Uterus (tissue), 4 donors: Measurements from ENCODE around the gene TRIM60. TPM values are rescaled to one million over a fixed set of nuclear protein-coding genes. Genes with fewer than 3 reads are reported as not detected.

Experiments
- DNase-seq, 2 donors: peaks; one replicate each; pipeline ENCODE4 v3.0.0-alpha.2; 2019 to 2020
- H3K27ac ChIP-seq, 2 donors: fragments of 200-600 bp; sonication (generic); 1 replicate in 1 of 2; 2 replicates in 1 of 2; pipeline ENCODE4 v1.5.1; 2016 to 2018
- H3K27me3 ChIP-seq, 2 donors: fragments of 200-600 bp; sonication (generic); one replicate each; pipeline ENCODE4 v1.5.1; 2018 to 2019; ENCODE audit warnings: control low read depth in 1 of 2
- H3K36me3 ChIP-seq, 2 donors: fragments of 200-600 bp; sonication (generic); one replicate each; pipeline ENCODE4 v1.5.1; 2019; ENCODE audit warnings: control low read depth in 1 of 2
- H3K4me1 ChIP-seq, 2 donors: fragments of 200-600 bp; sonication (generic); one replicate each; pipeline ENCODE4 v1.5.1; 2018 to 2019; ENCODE audit warnings: control low read depth in 1 of 2
- H3K4me3 ChIP-seq, 2 donors: fragments of 200-600 bp; sonication (generic); 1 replicate in 1 of 2; 2 replicates in 1 of 2; pipeline ENCODE4 v1.5.1; 2018 to 2019; ENCODE audit warnings: mild to moderate bottlenecking in 1 of 2
- H3K9me3 ChIP-seq, 2 donors: fragments of 200-600 bp; sonication (generic); one replicate each; pipeline ENCODE4 v1.5.1; 2019; ENCODE audit warnings: control low read depth in 1 of 2
- CTCF ChIP-seq, 4 experiments: fragments of 200-600 bp in 2 of 4; fragments of 450-650 bp in 2 of 4; sonication (generic) in 2 of 4; IDR thresholded peaks; one replicate each; pipeline ENCODE4 v1.5.1; 2016 to 2019; ENCODE audit warnings: antibody characterized with exemption in 4 of 4, mild to moderate bottlenecking in 2 of 4, moderate library complexity in 1 of 4
- POLR2A ChIP-seq, 2 donors: fragments of 450-650 bp; IDR thresholded peaks; one replicate each; pipeline ENCODE4 v1.6.1; 2016; ENCODE audit warnings: antibody characterized with exemption in 2 of 2, mild to moderate bottlenecking in 1 of 2, moderate library complexity in 1 of 2
- intact Hi-C: fragments of 100-400 bp; cut with DNase I; formaldehyde crosslinking; loops from one replicate; pipeline ENCODE4 v1.15.1; 2023; ENCODE audit warnings: low total_unique reads
- total RNA-seq, 4 donors: library from RNA; depleted of rRNA in 3 of 4; stranded (reverse); fragments of >200 nt in 3 of 4; gene quantifications; one replicate each; pipeline versions ENCODE4 v1.1.0 to v1.2.4, GENCODE V29; 2014 to 2023
- donor health status: DM: yes; HTN: yes; CAD: no.

The TRIM60 gene
- total RNA-seq, 4 donors from 2014 or later, result not detected

- no peaks in the 10 kb centered on the region for H3K9me3 ChIP-seq
- no peaks in the 10 kb centered on the region for H3K36me3 ChIP-seq
- H3K4me1 ChIP-seq, result no peaks in the 10 kb centered on the region
- intact Hi-C loops, result no loop called here
- TF ChIP-seq CTCF (IDR thresholded peaks at IDR 0.05) (no peak), POLR2A (IDR thresholded peaks at IDR 0.05) (no peak)
- no peak overlapping the region for H3K27ac ChIP-seq
- no peak for DNase-seq
- no peak overlapping the region for H3K4me3 ChIP-seq
- no peaks in the 10 kb centered on the region for H3K27me3 ChIP-seq
Measured at GRCh38 chr4:165027762-165028402, 3.9 kb upstream of the TRIM60 start.

- intact Hi-C loops, result no loop called here
- Histone ChIP-seq H3K4me1 (no peaks in the 10 kb centered on the region), H3K27ac (no peak overlapping the region), H3K9me3 (no peaks in the 10 kb centered on the region), H3K27me3 (no peaks in the 10 kb centered on the region), H3K4me3 (no peak overlapping the region), H3K36me3 (no peaks in the 10 kb centered on the region)
- DNase-seq, result no peak
- no peak for TF ChIP-seq POLR2A (IDR thresholded peaks at IDR 0.05)
- no peak for TF ChIP-seq CTCF (IDR thresholded peaks at IDR 0.05)
Measured at GRCh38 chr4:165048170-165048569, 16.4 kb downstream of the TRIM60 start.

- no peak for TF ChIP-seq CTCF (IDR thresholded peaks at IDR 0.05)
- Histone ChIP-seq H3K4me1 (no peaks in the 10 kb centered on the region), H3K36me3 (no peaks in the 10 kb centered on the region), H3K27me3 (no peaks in the 10 kb centered on the region), H3K4me3 (no peak overlapping the region), H3K9me3 (no peaks in the 10 kb centered on the region), H3K27ac (no peak overlapping the region)
- intact Hi-C loops, result no loop called here
- no peak for DNase-seq
Measured at GRCh38 chr4:165052627-165053026, 20.8 kb downstream of the TRIM60 start.

- TF ChIP-seq POLR2A (IDR thresholded peaks at IDR 0.05) (no peak), CTCF (IDR thresholded peaks at IDR 0.05) (no peak)
- Histone ChIP-seq H3K4me3 (no peak within 1 kb of the TSS), H3K27me3 (no peaks in the 10 kb centered on the region), H3K4me1 (no peaks in the 10 kb centered on the region), H3K27ac (no peak within 1 kb of the TSS), H3K9me3 (no peaks in the 10 kb centered on the region), H3K36me3 (no peaks in the 10 kb centered on the region)
- intact Hi-C loops, result no loop called here
- no peak for DNase-seq
Measured at GRCh38 chr4:165053645-165054044, 21.8 kb downstream of the TRIM60 start, which contains the start of gene TRIM75. Gene TRIM75, plus strand, starts transcription at chr4:165053866. Its CDS starts 5,282 bp downstream, at chr4:165059148.

GRCh38 chr4:165055601-165056000, 23.8 kb downstream of the TRIM60 start:
- H3K4me1 ChIP-seq, result no peaks in the 10 kb centered on the region
- no peaks in the 10 kb centered on the region for H3K27me3 ChIP-seq
- no peak for DNase-seq
- H3K9me3 ChIP-seq, result no peaks in the 10 kb centered on the region
- H3K27ac ChIP-seq, result no peak overlapping the region
- intact Hi-C loops, result no loop called here
- H3K4me3 ChIP-seq, result no peak overlapping the region
- H3K36me3 ChIP-seq, result no peaks in the 10 kb centered on the region
- TF ChIP-seq CTCF (IDR thresholded peaks at IDR 0.05) (no peak), POLR2A (IDR thresholded peaks at IDR 0.05) (no peak)
